Neural crest cell (in vitro differentiated cells): ENCODE measurements around the gene ATP6V0A1. TPM values are rescaled to one million over a fixed set of nuclear protein-coding genes. Genes with fewer than 3 reads are reported as not detected.

Experiments used
- DNase-seq: peaks from one replicate; pipeline ENCODE4 v3.0.0; 2021; ENCODE audit warnings: low read depth, mixed read lengths, low spot score
- H3K27ac Mint-ChIP-seq: one replicate; pipeline ENCODE4 v1.8.0; 2021; ENCODE audit warnings: mild to moderate bottlenecking, mixed read lengths; ENCODE audit not compliant: unreplicated experiment
- H3K27me3 Mint-ChIP-seq: 2 replicates; pipeline ENCODE4 v1.8.0; 2021; ENCODE audit warnings: low read depth, mild to moderate bottlenecking, mixed read lengths
- H3K36me3 Mint-ChIP-seq: 2 replicates; pipeline ENCODE4 v1.8.0; 2021; ENCODE audit warnings: low read depth, mild to moderate bottlenecking, mixed read lengths
- H3K4me1 Mint-ChIP-seq: 2 replicates; pipeline ENCODE4 v1.8.0; 2021; ENCODE audit warnings: mixed read lengths
- H3K4me3 Mint-ChIP-seq: one replicate; pipeline ENCODE4 v1.8.0; 2021; ENCODE audit warnings: mild to moderate bottlenecking, mixed read lengths
- H3K9me3 Mint-ChIP-seq: 2 replicates; pipeline ENCODE4 v1.8.0; 2021; ENCODE audit warnings: mixed read lengths
- total RNA-seq: library from RNA; stranded (reverse); gene quantifications from 2 replicates; pipeline ENCODE4 v1.2.1, GENCODE V29; 2021
- TF ChIP-seq, protein P1 (sequence below): fragments of 200-600 bp; sonication (generic); conservative IDR thresholded peaks from 2 replicates; pipeline ENCODE4 v1.5.0; 2021; ENCODE audit warnings: antibody characterized with exemption, mild to moderate bottlenecking

ATP6V0A1 gene
- total RNA-seq, 1 donor from 2014 or later = 59.4 TPM

DNA sequence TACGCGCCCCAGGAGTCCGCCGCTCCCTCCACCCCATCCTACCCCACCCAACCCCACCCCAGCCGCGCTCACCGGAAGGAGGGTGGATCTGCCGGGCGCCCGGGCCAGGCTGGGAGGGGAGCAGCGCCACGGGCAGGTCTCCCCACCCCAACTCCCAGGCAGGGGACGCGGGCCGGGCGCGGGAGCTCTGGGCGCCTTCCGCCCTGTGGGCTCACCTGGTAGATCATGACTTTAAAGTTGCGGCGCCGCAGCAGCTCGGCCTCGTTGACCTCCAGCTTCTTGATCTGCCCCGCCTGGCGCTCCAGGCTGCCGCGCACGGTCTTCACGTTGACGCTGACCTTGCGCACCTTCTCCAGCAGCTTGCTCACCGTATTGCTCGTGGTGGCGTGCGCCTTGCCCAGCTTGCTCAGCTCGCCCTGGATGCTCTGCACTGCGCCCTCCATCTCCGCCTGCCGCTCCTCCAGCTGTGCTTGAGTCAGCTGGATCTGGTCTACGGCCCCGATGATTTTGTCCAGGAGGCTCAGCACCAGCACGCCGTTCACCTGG lies 36.2 kb upstream of the ATP6V0A1 start:
- Mint-ChIP-seq H3K4me1 (peaks cover 16% of the 10 kb centered on the region), H3K4me3 (peak overlapping the region; percentile 68), H3K27ac (no peak overlapping the region), H3K36me3 (no peaks in the 10 kb centered on the region), H3K27me3 (peaks cover 76% of the 10 kb centered on the region), H3K9me3 (no peaks in the 10 kb centered on the region)
- TF ChIP-seq, protein P1, sequence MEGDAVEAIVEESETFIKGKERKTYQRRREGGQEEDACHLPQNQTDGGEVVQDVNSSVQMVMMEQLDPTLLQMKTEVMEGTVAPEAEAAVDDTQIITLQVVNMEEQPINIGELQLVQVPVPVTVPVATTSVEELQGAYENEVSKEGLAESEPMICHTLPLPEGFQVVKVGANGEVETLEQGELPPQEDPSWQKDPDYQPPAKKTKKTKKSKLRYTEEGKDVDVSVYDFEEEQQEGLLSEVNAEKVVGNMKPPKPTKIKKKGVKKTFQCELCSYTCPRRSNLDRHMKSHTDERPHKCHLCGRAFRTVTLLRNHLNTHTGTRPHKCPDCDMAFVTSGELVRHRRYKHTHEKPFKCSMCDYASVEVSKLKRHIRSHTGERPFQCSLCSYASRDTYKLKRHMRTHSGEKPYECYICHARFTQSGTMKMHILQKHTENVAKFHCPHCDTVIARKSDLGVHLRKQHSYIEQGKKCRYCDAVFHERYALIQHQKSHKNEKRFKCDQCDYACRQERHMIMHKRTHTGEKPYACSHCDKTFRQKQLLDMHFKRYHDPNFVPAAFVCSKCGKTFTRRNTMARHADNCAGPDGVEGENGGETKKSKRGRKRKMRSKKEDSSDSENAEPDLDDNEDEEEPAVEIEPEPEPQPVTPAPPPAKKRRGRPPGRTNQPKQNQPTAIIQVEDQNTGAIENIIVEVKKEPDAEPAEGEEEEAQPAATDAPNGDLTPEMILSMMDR = no peak
- DNase-seq = no peak

DNA sequence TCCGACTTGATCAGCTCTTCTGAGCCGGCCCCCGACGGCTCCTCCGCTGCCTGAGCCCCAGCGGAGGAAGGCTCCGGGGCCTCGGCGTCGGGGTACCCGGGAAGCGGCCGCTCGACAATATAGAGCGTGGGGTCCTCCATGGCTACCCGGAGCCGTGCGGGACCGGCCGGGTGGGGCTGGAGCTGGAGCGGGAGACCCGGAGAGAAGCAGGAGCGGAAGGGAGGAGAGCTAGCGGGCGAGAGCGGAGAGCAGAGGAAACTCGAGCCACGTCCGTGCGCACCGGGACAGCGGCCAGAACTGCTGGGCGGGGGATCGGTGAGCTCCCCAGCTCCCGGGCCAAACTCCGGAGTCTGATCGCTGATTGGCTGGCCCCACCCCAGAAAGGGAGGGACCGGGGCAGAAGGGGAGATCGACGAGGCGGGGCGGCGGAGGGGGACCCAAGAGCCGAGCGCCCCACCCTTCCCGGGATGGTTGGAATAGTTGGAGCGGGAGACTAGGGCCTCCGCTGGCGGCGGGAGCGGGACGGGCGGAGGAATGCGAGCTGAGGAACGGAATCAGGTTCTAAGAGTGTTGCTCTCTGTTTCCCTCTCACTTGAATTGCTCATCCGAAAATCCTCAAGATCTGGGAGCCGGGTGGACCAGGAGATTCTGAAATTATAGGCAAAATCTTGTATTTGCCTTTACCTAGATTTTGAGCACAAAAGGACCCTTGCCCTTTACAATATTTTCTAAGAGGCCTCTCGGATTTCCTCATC lies 35.5 kb upstream of the ATP6V0A1 start, which contains the start of gene CAVIN1:
TSS of gene CAVIN1 (minus strand) at position 299 of the 755 bp plus-strand sequence. CDS start at position 140, 159 bp downstream.
- Mint-ChIP-seq H3K36me3 (no peaks in the 10 kb centered on the region), H3K4me3 (peak within 1 kb of the TSS; percentile 68), H3K4me1 (peaks cover 16% of the 10 kb centered on the region), H3K9me3 (no peaks in the 10 kb centered on the region), H3K27me3 (peaks cover 73% of the 10 kb centered on the region), H3K27ac (no peak within 1 kb of the TSS)
- DNase-seq = no peak
- TF ChIP-seq, protein P1 = no peak

DNA sequence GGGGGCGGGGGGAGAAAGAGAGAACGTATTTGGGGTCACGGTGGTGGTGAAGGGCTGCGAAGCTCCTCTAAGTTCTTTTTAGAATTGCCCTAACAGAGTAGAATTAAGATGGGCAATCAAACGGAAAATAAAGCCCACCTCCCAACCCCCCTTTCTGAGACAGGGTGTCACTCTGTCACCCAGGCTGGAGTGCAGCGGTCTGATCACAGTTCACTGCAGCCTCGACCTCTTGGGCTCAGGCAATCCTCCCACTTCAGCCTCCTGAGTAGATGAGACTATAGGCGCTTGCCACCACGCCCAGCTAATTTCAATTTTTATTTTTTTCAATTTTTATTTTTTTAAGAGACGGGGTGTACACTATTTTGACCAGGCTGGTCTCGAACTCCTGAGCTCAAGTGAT lies 34.9 kb upstream of the ATP6V0A1 start:
- Mint-ChIP-seq H3K4me3 (no peak overlapping the region), H3K36me3 (no peaks in the 10 kb centered on the region), H3K27ac (no peak overlapping the region), H3K9me3 (no peaks in the 10 kb centered on the region), H3K27me3 (peaks cover 74% of the 10 kb centered on the region), H3K4me1 (peaks cover 23% of the 10 kb centered on the region)
- no peak for DNase-seq
- TF ChIP-seq, protein P1 = no peak

DNA sequence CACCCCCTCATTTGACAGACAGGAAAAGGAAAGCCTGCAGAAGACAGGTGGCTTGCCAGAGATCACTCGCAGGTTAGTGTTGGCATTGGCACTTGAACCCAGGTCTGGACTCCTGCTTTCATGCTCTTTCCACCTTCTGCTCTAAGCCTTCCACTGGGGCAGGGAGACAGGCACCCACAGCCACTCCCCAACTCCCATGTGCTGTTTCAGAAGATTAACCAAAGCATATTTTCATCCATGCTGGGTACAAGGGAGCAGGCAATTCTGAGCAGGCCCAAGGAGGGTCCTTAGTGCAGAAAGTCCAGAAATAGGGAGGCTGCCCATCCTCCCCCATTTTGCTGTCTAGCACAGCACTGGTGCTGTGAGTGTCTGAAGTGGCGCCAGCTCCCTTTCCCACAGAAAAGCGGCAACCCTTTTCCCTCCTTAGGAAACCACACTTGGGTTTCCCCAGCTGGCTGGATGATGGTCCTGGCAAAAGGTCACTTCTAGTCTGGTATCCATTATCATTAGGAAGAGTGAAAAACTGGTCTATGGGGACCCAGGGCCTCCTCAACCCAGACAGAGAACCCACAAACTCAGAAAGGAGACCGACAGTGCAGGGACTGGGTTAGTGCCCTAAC lies 33.6 kb upstream of the ATP6V0A1 start:
- no peak overlapping the region for H3K27ac Mint-ChIP-seq
- H3K4me3 Mint-ChIP-seq = no peak overlapping the region
- peaks cover 64% of the 10 kb centered on the region for H3K27me3 Mint-ChIP-seq
- TF ChIP-seq, protein P1 = no peak
- DNase-seq = no peak
- H3K9me3 Mint-ChIP-seq = no peaks in the 10 kb centered on the region
- no peaks in the 10 kb centered on the region for H3K36me3 Mint-ChIP-seq
- peaks cover 27% of the 10 kb centered on the region for H3K4me1 Mint-ChIP-seq

DNA sequence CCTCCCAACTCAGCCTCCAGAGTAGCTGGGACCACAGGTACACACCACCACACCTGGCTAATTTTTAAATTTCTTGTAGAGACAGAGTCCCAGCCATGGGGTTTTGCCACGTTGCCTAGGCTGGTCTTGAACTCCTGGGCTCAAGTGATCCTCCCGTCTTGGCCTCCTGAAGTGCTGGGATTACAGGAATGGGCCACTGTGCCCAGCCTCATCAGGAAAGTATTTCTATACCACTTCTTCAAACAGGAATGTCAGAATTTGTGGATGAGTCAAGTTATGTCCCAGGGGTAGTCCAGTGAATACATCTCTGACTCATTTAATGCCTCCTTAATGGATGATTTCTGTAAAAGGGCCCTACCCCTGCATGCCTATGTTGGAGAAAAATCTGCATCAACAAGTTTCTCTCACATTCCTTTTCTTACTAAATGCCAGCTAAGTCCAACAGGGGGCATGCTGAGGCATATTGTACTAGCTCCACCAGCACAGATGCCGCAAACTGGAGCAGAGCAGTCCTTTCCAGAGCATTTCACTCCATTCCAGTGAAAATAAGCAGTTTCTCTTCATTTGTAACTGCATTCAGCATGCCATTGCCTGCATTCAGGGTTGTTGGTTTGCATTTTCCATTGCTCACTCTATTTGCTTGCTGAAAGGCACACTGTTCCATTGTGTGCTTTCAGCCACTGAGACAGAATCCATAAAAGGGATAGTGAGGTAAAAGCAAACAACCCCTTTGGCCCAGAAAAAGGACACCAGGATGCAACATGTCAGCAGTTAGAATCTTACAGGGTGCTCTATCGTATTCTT lies 30.3 kb upstream of the ATP6V0A1 start:
- Mint-ChIP-seq H3K27me3 (peaks cover 34% of the 10 kb centered on the region), H3K4me3 (no peak overlapping the region), H3K4me1 (peaks cover 17% of the 10 kb centered on the region), H3K9me3 (no peaks in the 10 kb centered on the region), H3K36me3 (no peaks in the 10 kb centered on the region), H3K27ac (no peak overlapping the region)
- peak; percentile 41 for DNase-seq
- TF ChIP-seq, protein P1 = peak; percentile 82
